Ishikawa (cell line): ENCODE data around the gene BBS7.

Source experiments
- CEBPB ChIP-seq: IDR thresholded peaks from 2 replicates; pipeline ENCODE4 v1.6.1; 2012
- CREB1 ChIP-seq: IDR thresholded peaks from 2 replicates; pipeline ENCODE4 v1.6.1; 2012; ENCODE audit warnings: low read depth
- EGR1 ChIP-seq: IDR thresholded peaks from 2 replicates; pipeline ENCODE4 v1.6.1; 2012
- EP300 ChIP-seq: IDR thresholded peaks from 2 replicates; pipeline ENCODE4 v1.6.1; 2012; ENCODE audit warnings: borderline replicate concordance
- FOXM1 ChIP-seq: IDR thresholded peaks from 2 replicates; pipeline ENCODE4 v1.6.1; 2012; ENCODE audit warnings: low read depth, borderline replicate concordance
- NFIC ChIP-seq: IDR thresholded peaks from 2 replicates; pipeline ENCODE4 v1.6.1; 2012
- RAD21 ChIP-seq: IDR thresholded peaks from 2 replicates; pipeline ENCODE4 v1.6.1; 2012; ENCODE audit warnings: low read depth
- TAF1 ChIP-seq: IDR thresholded peaks from 2 replicates; pipeline ENCODE4 v1.6.1; 2012; ENCODE audit warnings: low read depth, mild to moderate bottlenecking
- TCF12 ChIP-seq: IDR thresholded peaks from 2 replicates; pipeline ENCODE4 v1.6.1; 2012; ENCODE audit warnings: low read depth
- TEAD4 ChIP-seq: IDR thresholded peaks from 2 replicates; pipeline ENCODE4 v1.6.1; 2012
- YY1 ChIP-seq: IDR thresholded peaks from 2 replicates; pipeline ENCODE4 v1.6.1; 2012; ENCODE audit warnings: low read depth
- ZBTB7A ChIP-seq: IDR thresholded peaks from 2 replicates; pipeline ENCODE4 v1.6.1; 2012; ENCODE audit warnings: low read depth
- TF ChIP-seq, protein P1 (sequence below): IDR thresholded peaks from 2 replicates; pipeline ENCODE4 v1.6.1; 2012
- TF ChIP-seq, protein P2 (sequence below): IDR thresholded peaks from 2 replicates; pipeline ENCODE4 v1.6.1; 2012
- TF ChIP-seq, protein P3 (sequence below): IDR thresholded peaks from 2 replicates; pipeline ENCODE4 v1.6.1; 2012; ENCODE audit warnings: low read depth, mild to moderate bottlenecking

BBS7 gene

DNA sequence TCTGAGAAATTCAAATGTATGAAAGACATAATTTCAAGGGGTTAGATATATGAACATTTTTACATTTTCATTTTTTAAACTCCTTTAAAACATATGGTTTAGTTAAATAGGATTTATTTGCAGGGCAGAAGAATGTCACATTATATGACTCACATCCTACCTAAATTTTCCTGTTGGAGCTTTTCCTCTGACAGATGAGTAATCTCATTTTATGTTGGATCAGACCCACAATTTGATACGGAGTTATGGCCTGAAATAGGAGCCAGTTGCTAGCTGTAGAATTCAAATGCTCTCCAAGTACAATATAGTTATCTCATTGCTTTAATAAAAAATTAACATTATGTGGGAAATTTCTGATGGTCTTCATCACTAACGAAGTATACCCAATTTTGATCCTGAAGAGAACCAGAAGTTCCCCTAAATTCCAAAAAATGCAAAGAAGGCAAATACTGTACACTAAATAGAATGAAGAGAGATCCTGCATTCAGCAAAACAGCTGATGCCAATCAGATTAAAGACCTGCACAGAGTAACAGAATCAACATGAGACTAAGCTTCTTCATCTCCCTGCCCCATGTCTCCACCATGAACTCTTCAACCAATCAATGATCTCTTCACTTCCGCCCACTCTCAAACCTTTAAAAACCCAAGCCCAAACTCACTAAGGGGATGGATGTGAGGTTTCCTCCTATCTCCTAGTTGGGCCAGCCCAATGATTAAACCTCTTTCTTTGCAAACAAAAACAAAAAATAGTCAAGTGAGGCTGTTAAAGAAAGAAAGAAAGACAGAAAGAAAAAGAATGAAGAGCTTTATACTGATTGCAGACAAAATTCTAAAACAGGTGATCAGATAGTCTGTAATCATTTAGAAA is 80.1 kb downstream of the BBS7 start:
- TF ChIP-seq EP300 (no peak), CREB1 (no peak), TAF1 (no peak), NFIC (no peak)

DNA sequence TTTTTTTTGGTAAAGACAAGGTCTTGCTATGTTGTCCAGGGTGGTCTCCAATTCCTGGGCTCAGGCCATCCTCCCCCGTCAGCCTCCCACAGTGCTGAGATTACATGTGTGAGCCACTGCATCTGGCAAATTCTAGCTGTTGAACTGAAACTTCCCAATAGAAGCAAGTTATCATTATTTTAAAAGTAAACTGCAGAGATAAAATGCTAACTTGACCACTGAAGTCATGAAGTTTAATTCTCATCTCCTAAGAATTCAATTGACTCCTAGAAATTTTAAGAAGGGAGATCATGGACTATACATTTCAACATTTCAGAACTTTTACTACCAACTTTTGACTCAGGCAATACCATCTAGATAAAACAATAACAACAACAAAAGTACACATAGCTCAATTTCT is 80.8 kb downstream of the BBS7 start:
- TF ChIP-seq, protein P1, sequence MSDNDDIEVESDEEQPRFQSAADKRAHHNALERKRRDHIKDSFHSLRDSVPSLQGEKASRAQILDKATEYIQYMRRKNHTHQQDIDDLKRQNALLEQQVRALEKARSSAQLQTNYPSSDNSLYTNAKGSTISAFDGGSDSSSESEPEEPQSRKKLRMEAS: no peak
- TF ChIP-seq NFIC: no peak
- no peak for TF ChIP-seq YY1
- no peak for TF ChIP-seq EGR1
- no peak for TF ChIP-seq FOXM1
- no peak for TF ChIP-seq RAD21
- TF ChIP-seq TAF1: no peak
- TF ChIP-seq, protein P2, sequence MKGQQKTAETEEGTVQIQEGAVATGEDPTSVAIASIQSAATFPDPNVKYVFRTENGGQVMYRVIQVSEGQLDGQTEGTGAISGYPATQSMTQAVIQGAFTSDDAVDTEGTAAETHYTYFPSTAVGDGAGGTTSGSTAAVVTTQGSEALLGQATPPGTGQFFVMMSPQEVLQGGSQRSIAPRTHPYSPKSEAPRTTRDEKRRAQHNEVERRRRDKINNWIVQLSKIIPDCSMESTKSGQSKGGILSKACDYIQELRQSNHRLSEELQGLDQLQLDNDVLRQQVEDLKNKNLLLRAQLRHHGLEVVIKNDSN: no peak
- TF ChIP-seq, protein P3, sequence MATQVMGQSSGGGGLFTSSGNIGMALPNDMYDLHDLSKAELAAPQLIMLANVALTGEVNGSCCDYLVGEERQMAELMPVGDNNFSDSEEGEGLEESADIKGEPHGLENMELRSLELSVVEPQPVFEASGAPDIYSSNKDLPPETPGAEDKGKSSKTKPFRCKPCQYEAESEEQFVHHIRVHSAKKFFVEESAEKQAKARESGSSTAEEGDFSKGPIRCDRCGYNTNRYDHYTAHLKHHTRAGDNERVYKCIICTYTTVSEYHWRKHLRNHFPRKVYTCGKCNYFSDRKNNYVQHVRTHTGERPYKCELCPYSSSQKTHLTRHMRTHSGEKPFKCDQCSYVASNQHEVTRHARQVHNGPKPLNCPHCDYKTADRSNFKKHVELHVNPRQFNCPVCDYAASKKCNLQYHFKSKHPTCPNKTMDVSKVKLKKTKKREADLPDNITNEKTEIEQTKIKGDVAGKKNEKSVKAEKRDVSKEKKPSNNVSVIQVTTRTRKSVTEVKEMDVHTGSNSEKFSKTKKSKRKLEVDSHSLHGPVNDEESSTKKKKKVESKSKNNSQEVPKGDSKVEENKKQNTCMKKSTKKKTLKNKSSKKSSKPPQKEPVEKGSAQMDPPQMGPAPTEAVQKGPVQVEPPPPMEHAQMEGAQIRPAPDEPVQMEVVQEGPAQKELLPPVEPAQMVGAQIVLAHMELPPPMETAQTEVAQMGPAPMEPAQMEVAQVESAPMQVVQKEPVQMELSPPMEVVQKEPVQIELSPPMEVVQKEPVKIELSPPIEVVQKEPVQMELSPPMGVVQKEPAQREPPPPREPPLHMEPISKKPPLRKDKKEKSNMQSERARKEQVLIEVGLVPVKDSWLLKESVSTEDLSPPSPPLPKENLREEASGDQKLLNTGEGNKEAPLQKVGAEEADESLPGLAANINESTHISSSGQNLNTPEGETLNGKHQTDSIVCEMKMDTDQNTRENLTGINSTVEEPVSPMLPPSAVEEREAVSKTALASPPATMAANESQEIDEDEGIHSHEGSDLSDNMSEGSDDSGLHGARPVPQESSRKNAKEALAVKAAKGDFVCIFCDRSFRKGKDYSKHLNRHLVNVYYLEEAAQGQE: no peak
- TF ChIP-seq ZBTB7A: no peak
- no peak for TF ChIP-seq EP300
- no peak for TF ChIP-seq TEAD4

DNA sequence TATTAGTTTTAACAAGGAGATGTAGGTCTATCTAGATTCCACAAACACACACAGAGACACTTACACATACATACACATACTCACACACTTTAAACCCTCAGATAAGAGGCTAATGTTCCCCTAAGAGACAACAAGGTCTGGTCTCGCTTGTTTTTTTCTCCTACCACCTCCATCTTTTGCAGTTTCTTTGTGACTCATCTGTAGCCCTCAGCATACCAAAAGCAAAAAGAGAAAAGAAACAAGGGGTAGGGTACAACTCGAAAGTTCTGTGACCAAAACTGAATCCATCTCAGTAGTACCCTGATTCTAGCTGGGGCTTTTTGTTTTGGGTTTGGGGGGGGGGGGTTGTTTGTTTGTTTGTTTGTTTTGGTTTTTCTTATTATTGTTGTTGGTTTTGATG is 81.4 kb downstream of the BBS7 start:
- TF ChIP-seq CEBPB (no peak), TCF12 (no peak), TEAD4 (no peak), RAD21 (no peak), ZBTB7A (no peak), NFIC (no peak), YY1 (no peak), TAF1 (no peak), FOXM1 (no peak), EP300 (no peak), CREB1 (no peak), EGR1 (no peak)
- TF ChIP-seq, protein P1: no peak
- TF ChIP-seq, protein P3: no peak
- TF ChIP-seq, protein P2: no peak

DNA sequence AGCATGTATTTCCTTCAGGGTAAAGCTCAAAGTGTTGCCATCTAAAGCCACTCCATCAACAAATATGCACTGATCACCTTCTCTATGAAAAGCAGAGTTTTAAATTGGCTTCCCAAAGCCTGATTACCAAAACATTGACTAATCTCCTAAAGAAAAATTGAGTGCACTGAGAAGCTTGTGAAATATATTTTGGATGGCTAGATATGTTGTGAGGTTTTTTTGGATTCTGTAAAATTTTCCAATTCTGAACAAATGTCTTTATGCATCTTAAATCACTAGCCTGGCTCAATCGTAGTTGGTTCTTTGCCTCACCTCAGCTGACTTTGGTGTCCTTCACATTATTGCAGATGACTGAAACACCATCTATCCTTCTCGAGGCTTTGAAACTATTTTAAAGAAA is 84.1 kb downstream of the BBS7 start:
- TF ChIP-seq CREB1 (no peak), TEAD4 (no peak)

DNA sequence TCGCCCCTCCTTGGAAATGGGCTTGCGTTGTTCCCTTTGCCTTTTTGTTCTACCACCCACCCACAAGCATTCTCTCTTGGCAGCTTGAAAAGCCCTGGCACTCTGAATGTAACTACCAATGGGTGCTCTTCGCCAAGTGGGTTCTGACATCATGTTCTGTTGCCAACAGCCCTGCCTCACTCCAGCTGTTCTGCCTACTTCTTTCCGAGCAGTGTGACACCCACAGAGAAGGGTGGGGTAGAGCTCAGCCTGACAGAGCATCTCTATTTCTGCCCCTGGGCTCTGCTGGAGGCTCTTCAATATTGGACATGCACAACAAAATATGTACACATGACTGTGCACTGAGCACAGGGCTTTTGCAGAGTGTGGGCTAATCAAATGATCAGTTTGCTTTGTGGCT is 84.8 kb downstream of the BBS7 start:
- TF ChIP-seq FOXM1 (no peak), YY1 (no peak), NFIC (no peak), EGR1 (no peak), TEAD4 (no peak), CEBPB (no peak), TAF1 (no peak), RAD21 (no peak), CREB1 (no peak)
- TF ChIP-seq, protein P1: no peak
- TF ChIP-seq, protein P3: no peak
- TF ChIP-seq, protein P2: no peak
